Coronary artery (tissue), 2 donors: ENCODE data around the gene SMIM9.

Source experiments
- DNase-seq: peaks from one replicate; pipeline ENCODE4 v3.0.0-alpha.2; 2017; ENCODE audit warnings: low spot score
- H3K27ac ChIP-seq, 2 donors: fragments of 200-600 bp; sonication (generic); one replicate each; pipeline ENCODE4 v1.5.1; 2016 to 2019
- H3K4me3 ChIP-seq: fragments of 200-600 bp; sonication (generic); 2 replicates; pipeline ENCODE4 v1.5.1; 2016; ENCODE audit warnings: mild to moderate bottlenecking, moderate library complexity
- CTCF ChIP-seq: fragments of 200-600 bp; sonication (generic); IDR thresholded peaks from one replicate; pipeline ENCODE4 v1.5.1; 2019; ENCODE audit warnings: antibody characterized with exemption

The SMIM9 gene

GRCh38 chrX:154804261-154804956, 30.1 kb downstream of the SMIM9 start:
- DNase-seq, result no peak
- TF ChIP-seq CTCF, result no peak
- Histone ChIP-seq H3K27ac (peak overlapping the region; percentile 42 to 81), H3K4me3 (peak overlapping the region; percentile 79)

- DNase-seq, result no peak
- no peak overlapping the region for H3K4me3 ChIP-seq
- TF ChIP-seq CTCF, result no peak
- no peak overlapping the region for H3K27ac ChIP-seq
Measured at GRCh38 chrX:154802947-154803346, 31.5 kb downstream of the SMIM9 start.

GRCh38 chrX:154800478-154801210, 33.8 kb downstream of the SMIM9 start:
- H3K27ac ChIP-seq, result peak overlapping the region in 1 of 2 donors; percentile 66
- no peak for TF ChIP-seq CTCF
- no peak for DNase-seq
- H3K4me3 ChIP-seq, result no peak overlapping the region

- no peak for TF ChIP-seq CTCF
- Histone ChIP-seq H3K27ac (peak overlapping the region in 1 of 2 donors; percentile 66), H3K4me3 (no peak overlapping the region)
- no peak for DNase-seq
Measured at GRCh38 chrX:154799556-154800348, 34.7 kb downstream of the SMIM9 start.

- no peak for TF ChIP-seq CTCF
- DNase-seq, result no peak
- Histone ChIP-seq H3K27ac (no peak overlapping the region), H3K4me3 (no peak overlapping the region)
Measured at GRCh38 chrX:154797006-154797405, 37.5 kb downstream of the SMIM9 start.

- no peak overlapping the region for H3K27ac ChIP-seq
- DNase-seq, result no peak
- H3K4me3 ChIP-seq, result no peak overlapping the region
- no peak for TF ChIP-seq CTCF
Measured at GRCh38 chrX:154795016-154795415, 39.4 kb downstream of the SMIM9 start.
